ENCODE measurements around the gene CFAP57. TPM values are rescaled to one million over a fixed set of nuclear protein-coding genes. Genes with fewer than 3 reads are reported as not detected.

The CFAP57 gene
- total RNA-seq, 1 donor from 2014 or later: 0.17 TPM

DNA sequence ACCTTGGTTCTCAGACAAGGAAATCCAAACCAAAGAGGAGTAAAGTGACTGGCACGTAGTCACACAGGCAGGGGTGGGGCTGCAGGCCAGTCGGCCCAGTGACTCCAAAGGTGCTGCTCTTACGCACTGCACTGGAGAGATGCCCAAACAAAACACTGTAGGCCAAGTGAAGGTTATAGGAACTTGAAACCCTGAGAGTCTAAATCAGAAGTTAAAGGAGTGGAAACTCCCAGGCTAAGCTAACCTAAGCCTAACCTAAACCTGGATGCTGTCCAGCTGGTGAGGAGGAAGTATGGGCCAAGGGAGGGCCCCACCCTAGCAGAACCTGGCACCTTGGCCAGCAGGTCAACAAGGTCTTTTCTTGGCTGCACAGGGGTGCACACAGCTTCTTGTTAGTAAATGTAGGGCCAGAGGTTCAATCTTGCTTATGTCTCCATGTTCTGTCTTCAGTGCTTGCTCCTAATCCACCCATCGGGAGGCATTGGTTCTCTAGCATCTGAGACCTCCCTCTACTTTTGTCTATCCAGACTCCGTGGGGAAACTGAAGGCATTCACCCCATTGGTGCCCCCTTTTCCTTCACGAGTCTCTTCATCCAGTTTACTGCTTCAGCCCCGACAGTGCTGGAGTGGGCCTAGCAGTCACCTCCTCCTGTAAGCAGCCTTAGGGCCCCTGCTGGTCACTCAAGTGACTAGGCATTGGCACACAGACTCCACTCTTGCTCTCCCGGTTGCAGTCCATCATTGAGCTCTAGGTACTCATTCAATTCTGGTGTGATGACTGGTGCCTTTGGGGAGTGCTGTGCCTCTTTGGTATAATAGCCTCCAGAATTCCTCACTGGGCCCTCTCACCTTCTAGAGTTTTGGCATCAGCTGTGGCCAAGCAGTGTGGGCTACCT lies 84.8 kb downstream of the CFAP57 start:
- no peak for DNase-seq

DNA sequence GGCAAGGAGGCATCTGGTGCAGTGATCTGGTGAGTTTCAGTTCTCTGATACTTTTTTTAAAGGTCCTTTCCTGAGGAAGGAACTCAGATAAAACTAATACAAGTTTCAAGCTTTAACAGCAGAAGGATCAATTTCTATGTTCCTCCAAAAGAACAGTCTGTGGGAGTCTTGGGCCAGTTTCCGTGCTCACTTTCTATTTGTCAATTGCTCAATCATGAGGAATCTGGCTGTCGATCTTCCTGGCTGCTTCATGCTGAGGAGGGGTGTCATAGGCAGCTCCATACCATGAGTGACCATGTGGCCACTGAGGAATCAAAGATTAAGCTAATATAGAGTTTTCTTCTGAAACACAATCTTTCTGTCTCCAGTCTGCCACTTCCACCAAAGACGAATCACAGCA lies 86.2 kb downstream of the CFAP57 start:
- no peak for DNase-seq

DNA sequence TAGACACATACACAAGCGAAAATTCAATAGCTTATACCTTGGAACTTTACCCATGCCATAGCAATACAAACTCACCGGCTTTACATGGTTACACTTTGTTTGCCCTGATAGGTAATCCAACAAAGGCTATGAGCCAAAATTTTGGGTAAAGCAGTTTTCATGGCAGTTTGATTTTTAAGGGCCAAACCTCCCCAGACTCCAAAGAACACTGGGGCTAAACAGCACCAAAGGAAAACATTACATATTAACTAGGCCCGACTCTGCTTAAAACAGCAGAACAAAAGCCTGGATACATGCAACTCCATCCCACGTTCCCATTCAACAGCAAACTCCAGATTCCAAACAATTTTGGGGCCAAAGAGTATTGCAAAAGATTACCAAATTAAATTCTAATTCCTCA lies 93.3 kb downstream of the CFAP57 start:
- no peak for DNase-seq

DNA sequence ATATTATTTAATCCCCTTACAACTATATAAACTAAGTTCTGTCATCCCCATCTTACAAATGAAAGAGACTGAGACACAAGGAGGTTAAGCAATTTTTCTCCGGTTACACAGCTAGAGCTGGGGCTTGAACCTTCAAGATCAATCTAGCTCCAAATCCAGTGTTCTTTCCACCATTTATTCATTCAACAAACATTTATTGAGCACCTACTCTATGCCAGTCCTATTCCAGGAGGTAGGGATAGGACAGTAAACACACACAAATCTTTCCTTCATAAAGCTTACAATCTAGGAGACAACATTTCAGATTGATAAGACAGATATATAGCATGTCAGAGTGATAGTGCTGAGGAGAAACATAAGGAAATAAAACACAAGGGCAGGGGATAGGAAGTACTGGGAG lies 94.8 kb downstream of the CFAP57 start:
- DNase-seq: no peak

DNA sequence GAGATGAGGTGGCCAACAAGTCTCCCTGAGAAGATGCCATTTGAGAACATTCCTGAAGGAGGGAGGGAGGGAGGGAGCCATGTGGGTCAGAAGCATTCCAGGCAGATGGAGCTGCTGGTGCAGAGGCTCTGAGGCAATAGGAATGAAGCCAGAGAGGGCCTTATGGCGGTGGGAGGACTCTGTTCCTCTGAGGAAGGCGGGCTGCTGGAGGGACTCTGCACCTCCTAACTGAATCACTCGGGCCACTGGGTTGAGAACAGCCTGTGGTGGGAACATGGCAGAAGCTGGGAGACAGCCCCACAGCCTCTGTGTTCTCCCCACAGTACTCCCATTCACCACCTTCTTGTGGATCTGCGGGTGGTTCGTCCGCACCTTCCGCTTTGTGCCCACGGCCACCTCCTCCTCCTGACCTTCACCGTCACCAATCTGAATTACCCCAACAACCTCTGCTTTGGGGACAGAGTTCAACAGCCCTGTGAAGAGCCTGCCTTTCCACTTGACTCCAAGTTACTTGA lies 95.2 kb downstream of the CFAP57 start:
- DNase-seq: no peak

DNA sequence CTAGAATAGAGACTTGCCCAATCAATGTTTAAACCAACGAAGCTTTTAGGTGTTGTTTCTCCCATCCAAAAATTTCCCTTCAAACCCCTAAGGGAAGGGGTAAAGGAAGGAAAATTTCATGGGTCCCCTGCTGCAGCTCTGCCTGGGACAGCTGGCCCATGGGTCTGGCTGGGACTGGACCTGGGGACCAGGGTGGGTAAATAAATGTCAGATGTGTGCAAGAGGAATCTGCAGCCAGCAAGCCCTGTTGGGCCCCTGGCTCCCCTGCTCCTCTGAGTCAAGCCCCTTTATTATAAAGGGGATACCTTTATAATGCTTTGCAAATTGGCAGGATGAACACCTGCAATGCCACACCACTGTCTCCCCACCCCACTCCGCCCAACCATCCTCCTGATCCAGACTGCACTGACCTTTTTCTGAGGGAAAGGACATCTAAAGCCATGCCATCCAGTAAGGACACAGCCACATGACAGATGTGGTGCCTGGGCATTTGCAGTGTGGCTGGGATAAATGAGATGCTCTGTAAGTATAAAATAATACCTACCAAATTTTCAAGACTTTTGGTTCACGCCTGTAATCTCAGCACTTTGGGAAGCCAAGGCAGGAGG lies 95.8 kb downstream of the CFAP57 start:
- no peak for DNase-seq

DNA sequence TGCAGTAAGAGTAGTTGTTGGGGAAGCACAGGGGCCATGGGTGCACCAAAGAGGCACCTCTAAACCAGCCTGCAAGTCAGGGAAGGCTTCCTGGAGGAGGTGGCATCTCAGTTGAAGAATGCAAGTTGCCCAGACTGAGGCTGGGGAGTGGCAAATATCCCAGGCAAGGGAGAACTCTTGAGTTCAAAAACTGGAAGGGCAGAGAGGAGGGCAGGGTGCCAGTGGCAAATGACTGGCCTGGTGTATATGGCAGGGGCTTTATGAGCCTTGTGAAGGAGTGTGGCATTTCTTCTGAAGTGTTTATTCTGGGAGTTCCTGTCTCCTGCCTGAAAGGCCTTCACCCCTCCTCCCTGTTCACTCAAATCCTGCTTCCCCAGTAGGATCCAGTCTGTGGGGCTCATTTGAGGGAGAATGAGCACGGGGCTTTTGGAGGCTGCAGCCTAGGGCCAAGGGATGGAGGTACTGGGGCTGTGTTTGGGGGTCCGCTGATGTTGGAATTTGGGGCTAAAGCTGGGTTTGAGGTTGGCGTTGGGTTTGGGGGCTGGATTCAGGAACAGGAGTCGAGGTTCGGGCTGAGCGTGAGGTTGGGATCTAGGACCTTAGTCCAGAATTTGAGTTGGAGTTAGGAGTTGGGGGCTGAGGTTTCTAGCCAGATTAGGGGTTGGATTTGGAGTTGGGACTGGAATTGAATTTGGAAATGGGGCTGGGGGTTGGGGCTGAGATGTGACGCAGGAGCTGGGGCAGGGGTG lies 97.7 kb downstream of the CFAP57 start, which contains the start of gene TMEM125:
Gene TMEM125, plus strand, starts transcription at position 357 of the 749 bp plus-strand sequence. CDS start 2,740 bp downstream, outside the sequence.
- DNase-seq: no peak

DNA sequence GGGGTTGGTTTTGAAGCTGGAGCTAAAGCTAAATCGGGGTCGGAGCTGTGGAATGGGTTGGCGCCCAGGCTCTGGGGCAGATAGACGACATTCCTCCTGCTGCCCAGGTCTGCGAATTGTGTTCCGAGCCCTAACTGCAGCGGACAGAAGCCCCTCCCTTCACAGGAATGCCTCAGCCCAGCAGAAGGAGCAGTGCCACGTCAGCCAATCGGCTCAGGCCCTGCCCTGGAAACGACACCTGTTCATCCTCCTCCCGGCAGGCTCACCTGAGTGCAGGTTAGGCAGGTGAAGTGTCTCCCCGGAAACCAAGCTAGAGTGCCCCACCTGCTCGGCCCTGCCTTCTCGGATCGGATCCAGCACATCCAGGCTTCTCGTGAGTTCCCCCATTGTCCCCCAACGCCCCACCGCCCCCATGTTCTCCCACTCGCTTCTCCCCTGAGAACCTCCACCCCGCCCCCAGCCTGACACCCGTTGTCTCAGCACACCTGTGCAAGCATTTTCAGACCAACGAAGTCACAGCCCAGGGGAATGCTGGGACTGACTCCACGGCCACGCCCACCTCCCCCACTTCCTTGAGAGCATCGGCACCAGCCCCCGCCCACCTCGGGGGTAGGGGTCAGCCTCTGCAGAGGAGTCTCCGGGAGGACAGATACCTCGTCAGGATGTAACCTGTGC lies 98.4 kb downstream of the CFAP57 start:
- no peak for DNase-seq

DNA sequence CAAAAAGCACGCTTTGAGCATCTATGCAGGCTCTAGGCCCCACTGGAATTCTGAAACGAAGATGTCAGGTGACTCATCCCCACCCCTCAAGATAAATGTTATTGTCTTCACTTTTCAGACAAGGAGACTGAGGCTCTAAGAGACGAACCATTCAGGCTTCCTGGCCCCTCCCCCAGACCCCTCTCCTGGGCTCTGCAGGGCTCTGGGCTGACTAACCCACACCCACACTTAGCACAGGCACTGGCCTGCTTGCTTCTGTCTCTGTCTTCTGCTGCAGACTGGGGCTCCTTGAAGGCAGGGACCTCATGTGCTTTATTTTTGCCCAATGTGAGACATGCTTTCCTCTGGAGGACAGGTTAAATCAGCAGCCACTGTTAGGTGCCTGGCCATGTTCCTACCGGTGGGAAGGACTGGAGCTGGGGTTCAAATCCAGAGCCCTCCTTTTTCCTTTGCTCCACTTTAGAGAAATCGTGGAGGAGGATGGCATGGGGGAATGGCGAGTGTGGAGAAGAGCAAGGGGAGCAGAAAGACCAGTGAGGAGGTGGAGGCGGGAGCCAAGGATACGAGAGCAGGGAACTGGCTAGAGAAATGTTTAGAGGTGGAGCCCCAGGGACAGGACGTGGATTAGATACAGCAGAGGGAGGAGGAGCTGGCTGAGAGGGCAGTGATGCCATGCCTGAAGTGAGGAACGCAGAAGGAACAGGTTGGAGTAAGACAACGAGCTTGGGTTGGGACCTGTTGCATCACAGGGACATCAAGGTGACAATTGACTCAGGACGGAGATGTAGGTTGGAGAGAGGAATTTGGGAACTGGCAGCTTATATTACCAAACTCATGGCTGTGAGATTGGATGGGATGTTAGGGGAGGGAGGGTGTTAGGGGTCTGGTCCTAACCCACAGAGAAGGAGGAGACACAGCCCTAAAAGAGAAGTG lies 99.3 kb downstream of the CFAP57 start:
- no peak for DNase-seq

DNA sequence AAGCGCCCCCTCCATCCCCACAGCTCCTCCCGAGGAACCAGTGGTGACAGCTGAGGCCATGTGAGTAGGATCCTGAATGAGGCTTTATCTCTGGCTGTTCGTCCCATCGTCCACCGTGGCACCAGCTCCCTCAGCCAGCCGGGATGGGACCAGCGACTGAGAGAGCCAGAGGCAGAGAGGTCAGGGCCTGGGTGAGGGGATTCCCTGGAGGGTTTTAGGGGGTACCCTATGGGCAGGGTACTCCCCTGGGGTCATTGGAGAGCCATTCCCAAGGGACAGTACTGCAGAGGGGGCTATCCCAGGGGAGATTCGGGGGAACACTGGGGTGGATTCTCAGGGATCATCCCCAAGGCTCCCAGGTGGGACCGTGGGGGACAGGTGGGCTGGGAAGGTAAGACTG lies 100.0 kb downstream of the CFAP57 start:
- DNase-seq: no peak

DNA sequence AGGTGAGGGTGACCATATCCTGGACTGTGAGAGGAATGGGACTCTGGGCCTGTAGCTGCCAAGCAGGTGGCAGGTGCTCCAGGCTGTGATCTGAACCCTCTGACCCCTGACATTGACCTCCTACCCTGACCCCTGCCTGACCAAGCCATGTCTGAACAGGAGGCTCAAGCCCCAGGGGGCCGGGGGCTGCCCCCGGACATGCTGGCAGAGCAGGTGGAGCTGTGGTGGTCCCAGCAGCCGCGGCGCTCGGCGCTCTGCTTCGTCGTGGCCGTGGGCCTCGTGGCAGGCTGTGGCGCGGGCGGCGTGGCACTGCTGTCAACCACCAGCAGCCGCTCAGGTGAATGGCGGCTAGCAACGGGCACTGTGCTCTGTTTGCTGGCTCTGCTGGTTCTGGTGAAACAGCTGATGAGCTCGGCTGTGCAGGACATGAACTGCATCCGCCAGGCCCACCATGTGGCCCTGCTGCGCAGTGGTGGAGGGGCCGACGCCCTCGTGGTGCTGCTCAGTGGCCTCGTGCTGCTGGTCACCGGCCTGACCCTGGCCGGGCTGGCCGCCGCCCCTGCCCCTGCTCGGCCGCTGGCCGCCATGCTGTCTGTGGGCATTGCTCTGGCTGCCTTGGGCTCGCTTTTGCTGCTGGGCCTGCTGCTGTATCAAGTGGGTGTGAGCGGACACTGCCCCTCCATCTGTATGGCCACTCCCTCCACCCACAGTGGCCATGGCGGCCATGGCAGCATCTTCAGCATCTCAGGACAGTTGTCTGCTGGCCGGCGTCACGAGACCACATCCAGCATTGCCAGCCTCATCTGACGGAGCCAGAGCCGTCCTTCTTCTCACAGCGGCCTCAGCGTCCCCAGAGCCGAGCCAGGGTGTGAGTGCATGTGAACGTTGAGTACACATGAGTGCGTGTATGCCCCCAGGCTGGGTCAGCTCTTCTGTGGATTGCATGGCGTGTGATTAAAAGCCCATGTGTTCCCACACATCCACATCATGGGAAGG lies 100.7 kb downstream of the CFAP57 start:
- DNase-seq: no peak

DNA sequence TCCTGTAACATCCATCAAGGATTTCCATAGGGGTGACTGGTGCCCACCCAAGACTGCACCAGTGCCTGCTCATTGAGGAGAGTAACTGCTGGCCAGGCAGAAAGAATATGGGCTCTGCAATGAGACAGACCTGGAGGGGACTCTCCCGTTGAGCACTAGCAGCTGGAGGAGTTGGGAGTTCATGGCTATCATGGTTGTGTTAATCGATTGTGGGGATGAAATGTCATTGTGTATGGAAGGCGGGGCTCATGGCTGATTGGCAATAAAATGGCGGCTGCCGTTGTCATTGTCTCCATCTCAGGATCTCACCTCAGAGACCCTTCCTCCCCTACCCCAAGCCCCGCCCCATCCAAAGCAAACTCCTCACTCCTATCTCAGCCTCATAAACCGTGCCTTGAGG lies 101.6 kb downstream of the CFAP57 start:
- no peak for DNase-seq

DNA sequence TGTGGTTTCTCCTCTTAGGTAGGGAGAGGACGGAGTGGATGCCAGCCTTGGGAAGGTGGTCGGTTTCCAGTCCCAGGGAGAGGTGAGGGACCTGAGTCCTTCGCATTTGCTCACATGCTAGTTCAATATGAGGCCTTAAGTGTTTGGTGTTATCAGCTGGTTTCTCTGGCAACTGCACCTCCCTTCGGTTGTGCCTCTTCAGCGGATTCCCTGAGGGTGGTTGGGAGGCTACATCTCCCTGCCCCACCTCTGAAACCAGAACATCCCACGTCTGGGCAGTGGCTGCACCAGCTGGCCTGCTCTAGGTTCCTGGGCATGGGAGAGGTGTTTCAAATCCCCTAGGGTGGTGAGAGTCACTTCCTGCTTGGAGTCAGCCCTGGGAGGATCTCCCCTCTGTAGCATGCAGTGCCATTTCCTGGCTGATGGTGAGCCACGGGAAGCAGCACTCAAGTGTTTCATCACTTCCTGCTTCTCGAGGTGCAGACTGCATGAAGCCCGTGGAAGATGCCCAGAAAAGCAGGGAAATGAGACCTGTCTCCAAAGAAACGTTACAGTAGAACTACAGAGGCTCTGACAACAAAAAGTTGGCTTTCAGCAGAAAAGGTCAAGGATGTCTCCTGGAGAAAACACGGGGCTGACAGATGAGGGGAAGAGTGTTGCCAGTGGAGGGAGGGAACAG lies 102.1 kb downstream of the CFAP57 start:
- peak; percentile 84 for DNase-seq

DNA sequence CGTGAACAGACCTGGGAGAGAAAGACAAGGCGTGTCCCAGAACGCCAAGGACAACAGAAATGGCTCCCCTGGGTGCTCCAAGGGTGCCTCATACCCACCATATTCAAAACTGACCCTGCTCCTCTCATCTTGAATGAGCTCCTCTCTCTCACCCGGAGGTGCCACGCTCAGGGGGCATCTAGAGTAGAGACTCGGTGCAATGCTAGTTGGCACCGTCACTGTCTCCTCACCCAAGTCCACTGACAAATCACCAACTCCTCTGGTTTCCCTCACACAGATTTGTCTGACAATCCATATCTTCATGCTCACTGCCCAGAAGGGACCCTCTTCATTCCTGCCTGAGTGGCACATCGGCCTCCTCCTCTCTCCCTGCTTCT lies 102.7 kb downstream of the CFAP57 start:
- no peak for DNase-seq

DNA sequence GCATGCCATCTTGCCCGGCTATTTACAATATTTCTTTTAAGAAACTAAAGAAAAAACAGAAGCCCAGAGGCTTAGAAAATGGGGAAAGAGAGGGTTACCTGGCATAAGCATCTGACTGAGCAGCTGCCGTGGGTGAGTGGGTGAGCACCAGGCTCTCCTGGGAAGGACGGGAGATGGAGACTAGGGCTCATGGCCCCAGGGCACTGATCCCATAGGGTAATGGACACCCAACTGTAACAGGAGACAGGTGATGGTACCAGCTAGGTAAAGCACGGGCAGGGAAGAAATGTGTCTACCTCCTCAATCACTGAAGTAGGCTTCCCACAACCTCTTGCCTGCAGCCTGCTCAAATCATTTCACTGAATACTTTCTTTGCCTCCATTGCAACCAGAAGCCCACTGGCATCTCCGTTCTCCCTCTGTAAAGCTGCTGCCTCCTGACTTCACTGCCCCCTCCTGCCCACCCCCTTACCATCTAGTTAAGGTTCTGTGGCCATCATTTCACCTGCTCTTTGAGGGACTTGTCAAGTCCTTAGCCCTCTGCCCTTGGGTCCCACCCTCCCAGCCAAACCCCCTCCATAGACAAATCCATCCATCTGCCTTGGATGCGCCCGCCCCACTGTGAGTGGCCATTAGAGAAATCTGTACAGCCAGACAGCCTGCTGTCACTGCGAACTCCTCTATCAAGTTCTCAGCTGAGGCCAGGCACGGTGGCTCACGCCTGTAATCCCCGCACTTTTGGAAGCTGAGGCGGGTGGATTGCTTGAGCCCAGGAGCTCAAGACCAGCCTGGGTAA lies 103.9 kb downstream of the CFAP57 start:
- DNase-seq: no peak

DNA sequence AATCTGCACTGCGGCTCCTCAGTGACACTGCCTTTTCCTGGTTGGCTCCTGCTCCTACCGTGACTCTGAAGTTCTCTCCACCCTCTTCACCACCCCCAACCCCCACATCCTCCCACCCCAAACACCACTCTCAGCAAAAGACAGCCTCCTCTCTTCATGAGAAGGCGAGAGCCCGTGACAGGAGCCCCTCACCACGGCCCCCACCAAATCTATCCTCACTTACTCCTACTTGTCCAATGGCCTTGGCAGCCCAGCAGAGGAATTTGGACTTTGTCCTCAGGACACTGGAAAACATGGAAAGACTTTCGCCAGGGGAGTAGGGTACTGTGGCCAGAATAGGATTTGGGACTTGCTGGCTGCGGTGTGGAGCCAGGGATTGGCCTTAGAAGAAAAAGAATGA lies 104.5 kb downstream of the CFAP57 start:
- DNase-seq: no peak

DNA sequence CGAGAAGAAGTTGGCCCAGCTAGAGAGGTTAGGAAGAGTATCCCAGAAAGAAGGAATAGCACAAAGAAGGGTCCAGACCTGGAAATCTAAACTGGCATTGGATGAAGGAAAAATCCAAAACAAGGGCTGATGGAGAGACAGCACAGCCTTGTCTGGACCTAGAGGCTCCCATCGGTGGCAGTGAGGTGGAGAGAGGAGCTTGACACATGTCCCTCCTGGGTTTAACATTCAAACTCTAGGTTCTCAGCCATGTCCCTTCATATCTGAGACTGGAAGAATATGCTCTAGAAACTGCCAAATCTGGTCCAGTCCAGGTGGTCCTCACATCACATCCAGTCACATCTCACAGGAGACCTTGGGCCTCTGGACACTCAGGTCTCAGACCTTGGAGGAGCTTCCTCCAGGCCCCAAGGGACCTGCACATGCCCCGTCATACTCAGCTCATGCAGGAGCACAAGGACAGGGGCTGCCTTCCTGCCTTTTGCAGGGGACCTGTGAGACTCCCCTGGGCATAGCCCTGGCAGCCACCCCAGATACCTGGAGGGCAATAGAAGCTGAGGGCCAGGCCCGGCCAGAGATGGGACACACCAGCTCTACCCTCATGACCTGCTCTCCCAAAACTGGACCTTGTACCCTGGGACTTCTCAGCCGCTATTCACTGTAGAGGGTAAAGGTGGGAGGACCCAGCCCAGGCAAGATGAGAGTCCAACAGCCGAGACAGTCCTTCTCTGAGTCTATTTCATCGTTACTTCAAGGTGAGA lies 105.2 kb downstream of the CFAP57 start:
- no peak for DNase-seq

DNA sequence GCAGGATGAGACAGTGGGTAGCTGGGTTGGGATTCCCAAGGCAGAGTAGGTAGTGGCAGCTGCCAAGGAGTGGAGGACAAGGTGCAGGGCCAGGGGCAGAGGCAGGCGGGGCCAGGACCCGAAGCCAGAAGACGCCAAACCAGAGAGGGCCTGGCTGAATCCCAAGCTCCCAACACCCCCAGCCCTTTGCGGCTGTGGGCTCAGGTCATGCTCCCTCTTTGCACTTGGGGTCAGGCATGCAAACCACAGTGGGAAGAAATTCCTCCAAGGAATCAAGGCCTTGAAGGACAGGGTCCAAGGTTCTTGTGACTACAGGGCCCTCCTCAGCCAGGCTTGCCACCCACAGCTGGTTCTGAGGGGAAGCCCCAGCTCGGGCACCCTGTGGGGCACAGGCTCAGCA lies 107.0 kb downstream of the CFAP57 start:
- DNase-seq: no peak
